A673 (cell line): Measurements from ENCODE around the gene CNDP1. TPM values are rescaled to one million over a fixed set of nuclear protein-coding genes. Genes with fewer than 3 reads are reported as not detected.

ENCODE experiments used
- BruUV-seq: library from RNA; stranded (reverse); fragments of 400-500 nt; replicated peaks from 2 replicates; lab custom pipeline; 2021; lab: Mats Ljungman, UMichigan
- CTCF ChIA-PET: fragments of 300-600 bp; sonication (Branson Sonifier 250); formaldehyde crosslinking; loops from one replicate; lab custom pipeline; 2022; ENCODE audit warnings: antibody characterized with exemption; lab: Charles Lee
- POLR2A ChIA-PET: fragments of 300-600 bp; sonication (Branson Sonifier 250); formaldehyde crosslinking; loops from one replicate; lab custom pipeline; 2022; ENCODE audit warnings: antibody characterized with exemption; ENCODE audit not compliant: low non-redundant PET; lab: Charles Lee
- DNase-seq: peaks from one replicate; pipeline ENCODE4 v3.0.0-alpha.2; 2015; ENCODE audit warnings: low spot score
- H3K27ac ChIP-seq: fragments of 200-600 bp; sonication (generic); 2 replicates; pipeline ENCODE4 v1.5.1; 2016; ENCODE audit warnings: mixed run types, low read depth, mild to moderate bottlenecking, mixed read lengths, antibody characterized with exemption, low read length; ENCODE audit not compliant: poor library complexity, severe bottlenecking
- H3K27me3 ChIP-seq: fragments of 200-600 bp; sonication (generic); replicated peaks from 2 replicates; pipeline ENCODE4 v1.6.1; 2017; ENCODE audit warnings: mixed run types, low read depth, mild to moderate bottlenecking, mixed read lengths, antibody characterized with exemption, low read length; ENCODE audit not compliant: insufficient read depth, poor library complexity
- H3K36me3 ChIP-seq: fragments of 200-600 bp; sonication (generic); 2 replicates; pipeline ENCODE4 v1.6.1; 2016; ENCODE audit warnings: mixed run types, mild to moderate bottlenecking, mixed read lengths, antibody characterized with exemption, low read length; ENCODE audit not compliant: insufficient read depth, poor library complexity, severe bottlenecking
- H3K4me1 ChIP-seq: fragments of 200-600 bp; sonication (generic); 2 replicates; pipeline ENCODE4 v1.6.1; 2017; ENCODE audit warnings: mixed run types, mild to moderate bottlenecking, mixed read lengths, antibody characterized with exemption, low read length; ENCODE audit not compliant: insufficient read depth, poor library complexity, severe bottlenecking
- H3K4me3 ChIP-seq: fragments of 200-600 bp; sonication (generic); 2 replicates; pipeline ENCODE4 v1.5.1; 2016; ENCODE audit warnings: low read depth, mixed run types, mild to moderate bottlenecking, mixed read lengths, low read length; ENCODE audit not compliant: poor library complexity, severe bottlenecking
- H3K9me3 ChIP-seq: fragments of 200-600 bp; sonication (generic); 2 replicates; pipeline ENCODE4 v1.6.1; 2016; ENCODE audit warnings: mixed run types, low read depth, mild to moderate bottlenecking, mixed read lengths, antibody characterized with exemption, low read length; ENCODE audit not compliant: poor library complexity, severe bottlenecking
- EZH2 ChIP-seq: fragments of 200-600 bp; sonication (generic); IDR thresholded peaks from 2 replicates; pipeline ENCODE4 v1.6.1; 2017; ENCODE audit warnings: borderline replicate concordance, low read depth, mild to moderate bottlenecking, mixed read lengths, antibody characterized with exemption, low read length; ENCODE audit not compliant: poor library complexity, severe bottlenecking
- intact Hi-C: fragments of 100-400 bp; cut with micrococcal nuclease; formaldehyde crosslinking; loops from one replicate; pipeline ENCODE4 v1.10.0; 2022; ENCODE audit not compliant: unreplicated experiment
- total RNA-seq: library from RNA; stranded (reverse); gene quantifications from 2 replicates; pipeline ENCODE4 v1.2.3, GENCODE V29; 2021
- TF ChIP-seq, protein P1 (sequence below): fragments of 300-800, 200-600 bp; sonication (generic); conservative IDR thresholded peaks from 2 replicates; pipeline ENCODE4 v1.5.1; 2017; ENCODE audit warnings: low read depth, mild to moderate bottlenecking, antibody characterized with exemption, low read length, moderate library complexity, mixed read lengths

Gene CNDP1
- total RNA-seq, 1 experiment from 2014 or later = not detected

DNA sequence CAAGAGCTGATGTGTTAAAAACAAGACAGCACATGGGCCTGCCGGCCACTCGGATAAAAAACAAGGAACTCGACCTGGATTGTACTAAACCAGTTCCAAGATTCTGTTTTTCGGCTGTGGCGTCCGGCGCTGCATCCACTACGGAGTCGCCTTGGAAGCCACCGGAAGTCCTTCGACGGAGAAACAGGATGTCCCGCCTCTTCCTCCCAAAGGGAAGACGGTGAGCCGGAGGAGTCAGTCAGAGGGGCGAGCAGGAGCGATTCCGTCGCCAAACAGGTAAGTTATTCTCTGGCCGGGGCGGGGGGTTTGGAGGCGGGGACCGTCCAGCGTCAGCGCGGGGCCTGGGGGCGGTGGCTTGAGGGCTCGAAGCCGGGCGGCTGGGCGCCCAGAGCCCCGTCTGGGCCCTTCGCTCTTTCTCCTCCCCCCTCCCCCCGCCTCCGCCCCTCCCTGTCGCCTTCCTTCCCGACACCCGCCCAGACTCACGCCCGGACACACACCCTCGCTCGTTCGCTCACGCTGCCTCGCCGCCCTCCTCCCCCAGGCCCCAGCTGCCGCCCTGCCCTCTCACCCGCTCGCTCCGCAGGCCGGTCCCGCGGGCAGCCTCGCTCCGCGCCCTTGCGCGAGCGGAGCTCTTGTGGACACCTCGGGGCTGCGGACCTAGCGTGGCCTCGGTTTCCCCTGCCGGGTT is 63.5 kb downstream of the CNDP1 start, which contains the start of gene ZNF407:
ZNF407 (plus strand) TSS at position 209 of the 688 bp plus-strand sequence. CDS start 33,150 bp downstream, outside the sequence.
- Histone ChIP-seq H3K36me3 (no peaks in the 10 kb centered on the region), H3K27me3 (no peaks in the 10 kb centered on the region), H3K27ac (peak within 1 kb of the TSS; percentile 91), H3K9me3 (no peaks in the 10 kb centered on the region), H3K4me1 (peaks cover 11% of the 10 kb centered on the region), H3K4me3 (peak within 1 kb of the TSS; percentile 90)
- ChIA-PET CTCF (no interaction called here), POLR2A (no interaction called here)
- no TSS peak for BruUV-seq
- DNase-seq = peak; percentile 94
- TF ChIP-seq, protein P1, sequence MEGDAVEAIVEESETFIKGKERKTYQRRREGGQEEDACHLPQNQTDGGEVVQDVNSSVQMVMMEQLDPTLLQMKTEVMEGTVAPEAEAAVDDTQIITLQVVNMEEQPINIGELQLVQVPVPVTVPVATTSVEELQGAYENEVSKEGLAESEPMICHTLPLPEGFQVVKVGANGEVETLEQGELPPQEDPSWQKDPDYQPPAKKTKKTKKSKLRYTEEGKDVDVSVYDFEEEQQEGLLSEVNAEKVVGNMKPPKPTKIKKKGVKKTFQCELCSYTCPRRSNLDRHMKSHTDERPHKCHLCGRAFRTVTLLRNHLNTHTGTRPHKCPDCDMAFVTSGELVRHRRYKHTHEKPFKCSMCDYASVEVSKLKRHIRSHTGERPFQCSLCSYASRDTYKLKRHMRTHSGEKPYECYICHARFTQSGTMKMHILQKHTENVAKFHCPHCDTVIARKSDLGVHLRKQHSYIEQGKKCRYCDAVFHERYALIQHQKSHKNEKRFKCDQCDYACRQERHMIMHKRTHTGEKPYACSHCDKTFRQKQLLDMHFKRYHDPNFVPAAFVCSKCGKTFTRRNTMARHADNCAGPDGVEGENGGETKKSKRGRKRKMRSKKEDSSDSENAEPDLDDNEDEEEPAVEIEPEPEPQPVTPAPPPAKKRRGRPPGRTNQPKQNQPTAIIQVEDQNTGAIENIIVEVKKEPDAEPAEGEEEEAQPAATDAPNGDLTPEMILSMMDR = no peak
- TF ChIP-seq EZH2 = no peak
- intact Hi-C loops = no loop called here

DNA sequence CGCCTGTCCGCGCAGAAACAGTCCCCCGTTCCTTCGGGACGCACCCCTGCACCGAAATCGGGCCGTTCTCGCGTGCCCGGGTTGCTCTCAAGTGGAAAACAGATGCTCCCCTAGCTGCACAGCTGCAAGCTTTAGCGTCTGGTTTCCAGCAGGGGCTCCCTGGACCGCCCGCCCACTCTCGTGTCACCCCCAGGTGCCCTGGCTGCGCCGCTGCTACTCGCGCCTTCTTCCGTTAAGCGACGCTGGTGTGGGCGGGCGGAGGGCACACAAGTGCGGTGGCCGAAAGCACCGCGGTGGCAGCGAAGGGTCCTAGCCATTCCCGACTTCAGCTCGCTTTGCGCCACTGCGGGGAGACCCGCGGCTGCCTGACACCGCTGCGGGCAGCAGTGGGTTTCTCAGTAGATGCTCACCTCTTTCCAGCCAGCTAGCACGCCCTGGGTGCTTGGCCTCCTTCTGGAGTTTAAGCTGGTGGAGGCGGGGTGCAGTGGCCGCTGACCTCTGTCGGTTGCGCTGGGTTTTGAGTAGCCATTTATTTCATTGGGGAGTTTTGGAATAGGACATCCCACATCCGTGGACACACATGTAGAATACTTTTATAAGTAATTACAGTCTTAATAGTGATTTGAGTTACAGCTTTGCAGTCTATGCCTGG is 64.2 kb downstream of the CNDP1 start:
- POLR2A ChIA-PET = no interaction called here
- H3K9me3 ChIP-seq = no peaks in the 10 kb centered on the region
- H3K4me3 ChIP-seq = peak overlapping the region; percentile 90
- H3K27me3 ChIP-seq = no peaks in the 10 kb centered on the region
- TF ChIP-seq, protein P1 = 0 out of 2 replicates have a peak, but pooled peaks have one; percentile 12
- no peak for TF ChIP-seq EZH2
- peaks cover 11% of the 10 kb centered on the region for H3K4me1 ChIP-seq
- BruUV-seq = no TSS peak
- H3K27ac ChIP-seq = peak overlapping the region; percentile 91
- intact Hi-C loops = no loop called here
- peak; percentile 37 for DNase-seq
- no peaks in the 10 kb centered on the region for H3K36me3 ChIP-seq
- CTCF ChIA-PET = no interaction called here

DNA sequence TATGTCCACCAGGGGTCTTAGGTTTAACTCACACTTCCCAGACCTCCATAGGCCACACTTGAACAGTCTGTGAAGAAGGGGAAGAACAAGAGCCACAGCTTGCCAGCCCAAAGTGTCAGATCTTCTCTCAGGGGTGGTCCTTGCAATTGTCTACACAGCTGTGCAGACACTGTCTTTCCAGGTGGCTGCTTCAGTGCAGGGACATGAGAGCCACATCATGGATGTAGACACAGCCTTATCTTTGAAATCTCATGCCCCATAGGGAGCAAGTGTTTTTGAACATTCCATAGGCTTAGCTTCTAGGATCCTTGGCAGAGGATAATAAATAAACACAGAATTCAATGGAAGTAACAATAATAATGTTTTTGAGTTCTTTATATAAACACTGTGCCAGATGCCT is 70.1 kb downstream of the CNDP1 start:
- no peaks in the 10 kb centered on the region for H3K36me3 ChIP-seq
- intact Hi-C loops = no loop called here
- no peaks in the 10 kb centered on the region for H3K27me3 ChIP-seq
- CTCF ChIA-PET = no interaction called here
- DNase-seq = no peak
- no peaks in the 10 kb centered on the region for H3K4me1 ChIP-seq
- TF ChIP-seq, protein P1 = no peak
- no peak for TF ChIP-seq EZH2
- no peak overlapping the region for H3K4me3 ChIP-seq
- BruUV-seq = no TSS peak
- POLR2A ChIA-PET = no interaction called here
- H3K9me3 ChIP-seq = no peaks in the 10 kb centered on the region
- no peak overlapping the region for H3K27ac ChIP-seq
